GM18861 (cell line): ENCODE data around the gene PPBP.
"Not testable (repeated sequence)": the region's sequence is repeated elsewhere in the genome, so short reads cannot be mapped to it uniquely, and the experiment has no call there.

Experiments used
- ATAC-seq: cut with Tn5 transposase; IDR thresholded peaks from one replicate; pipeline ENCODE4 v1.9.1; 2021; ENCODE audit not compliant: unreplicated experiment

Gene PPBP

DNA sequence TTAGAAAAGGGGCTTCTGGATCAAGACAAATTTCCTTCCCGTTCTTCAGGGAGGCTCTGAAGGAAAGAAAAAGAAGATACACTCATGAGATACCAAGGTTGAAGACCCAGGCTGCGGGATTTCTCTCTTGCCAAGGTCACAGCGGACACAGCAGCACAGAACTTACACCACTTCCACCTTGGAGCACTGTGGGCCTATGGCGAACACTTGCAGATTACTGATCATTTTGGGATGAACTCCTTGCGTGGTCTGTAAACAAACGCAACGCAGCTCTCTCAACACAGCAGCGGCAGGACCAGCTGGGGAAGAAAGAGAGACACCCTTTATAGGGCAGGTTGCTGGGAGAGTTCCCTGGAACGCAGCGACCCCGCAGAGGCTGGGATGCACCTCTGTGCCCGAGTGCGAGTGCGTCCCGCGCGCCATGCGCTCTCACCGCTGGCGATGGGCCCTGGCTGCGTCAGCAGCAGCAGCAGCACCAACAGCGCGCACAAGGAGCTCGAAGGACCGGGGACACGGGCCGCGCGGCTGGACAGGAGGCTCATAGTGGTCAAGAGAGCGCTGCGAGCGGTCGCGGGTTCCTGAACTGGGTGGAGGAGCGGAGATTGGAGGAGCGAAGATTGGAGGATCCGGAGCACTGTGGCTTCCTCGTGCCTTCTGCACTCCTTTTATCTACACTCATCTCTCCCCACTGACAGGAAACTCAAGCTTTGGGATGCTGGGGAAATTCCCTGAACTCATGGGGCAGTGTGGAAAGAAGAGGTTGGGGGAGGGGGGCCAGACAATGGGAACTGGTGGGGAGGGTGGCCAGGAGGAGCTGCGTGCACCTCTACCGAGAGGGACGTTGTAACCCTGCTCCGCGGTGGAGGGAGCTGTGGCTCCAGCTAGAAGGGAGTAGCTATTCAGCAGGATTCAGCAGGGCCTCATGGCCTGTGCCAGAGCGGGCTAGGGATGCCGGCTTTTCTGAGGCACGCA lies 10.3 kb upstream of the PPBP start, which contains the start of gene CXCL5:
TSS of gene CXCL5 (minus strand) at position 638 of the 972 bp plus-strand sequence. CDS start at position 542, 96 bp downstream.
- ATAC-seq, result no peak

DNA sequence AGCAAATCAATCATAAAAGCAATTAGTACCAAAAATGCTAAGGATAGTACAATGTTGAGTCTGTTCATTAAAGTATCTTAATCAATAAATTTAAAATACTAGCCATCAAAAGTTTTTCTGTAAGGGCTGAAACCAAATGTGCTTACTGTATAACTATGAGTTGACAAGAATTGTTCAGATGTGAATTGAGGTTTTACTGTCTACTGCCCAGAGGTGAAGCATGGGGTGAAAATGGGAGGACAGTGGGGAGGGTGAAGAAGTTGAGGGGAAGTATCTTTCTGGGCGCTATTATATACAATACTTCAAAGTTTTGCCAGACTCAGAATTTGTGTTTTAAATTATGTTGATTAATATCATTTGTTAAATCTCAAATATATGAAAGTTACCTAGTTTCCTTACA lies 4.1 kb upstream of the PPBP start:
- no peak for ATAC-seq

DNA sequence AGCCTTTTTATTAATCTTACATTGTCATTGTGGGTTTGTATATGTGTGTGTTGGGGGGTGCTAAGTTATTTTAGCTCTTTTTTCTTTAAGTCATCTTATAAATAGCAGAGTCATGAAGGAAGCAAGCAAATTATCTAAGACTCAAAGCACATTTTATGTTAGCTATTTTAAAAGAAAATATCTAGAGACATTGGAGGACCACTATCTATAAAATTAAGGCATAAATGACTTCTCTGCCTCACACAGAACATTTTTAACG lies 3.7 kb upstream of the PPBP start:
- ATAC-seq, result no peak

- no peak for ATAC-seq
These were observed 3.2 kb upstream of the PPBP start for GRCh38 chr4:73990988-73991741.

- ATAC-seq, result no peak
These were observed 1.9 kb upstream of the PPBP start for GRCh38 chr4:73989928-73990327.

- ATAC-seq, result no peak
These were observed 1.0 kb upstream of the PPBP start for GRCh38 chr4:73989031-73989430.

DNA sequence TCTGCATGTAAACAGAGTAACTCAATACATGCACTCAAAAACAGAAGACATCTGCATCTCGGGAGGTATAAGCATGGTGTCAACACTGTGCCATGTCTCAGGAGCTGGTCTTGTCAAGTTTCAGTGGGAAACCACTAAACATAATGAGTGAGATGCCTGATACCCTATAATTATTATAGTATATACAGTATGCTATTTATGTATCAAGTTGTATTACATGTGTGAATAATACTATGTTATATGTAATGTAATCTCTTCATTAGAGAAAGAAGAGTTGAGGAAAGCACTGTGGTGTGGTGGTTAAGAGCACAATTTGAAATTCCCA lies 2.5 kb downstream of the PPBP start:
- no peak for ATAC-seq

GRCh38 chr4:73984736-73985527 lies 3.1 kb downstream of the PPBP start:
- no peak for ATAC-seq

GRCh38 chr4:73981175-73981574 lies 6.8 kb downstream of the PPBP start:
- ATAC-seq, result not testable (repeated sequence)

DNA sequence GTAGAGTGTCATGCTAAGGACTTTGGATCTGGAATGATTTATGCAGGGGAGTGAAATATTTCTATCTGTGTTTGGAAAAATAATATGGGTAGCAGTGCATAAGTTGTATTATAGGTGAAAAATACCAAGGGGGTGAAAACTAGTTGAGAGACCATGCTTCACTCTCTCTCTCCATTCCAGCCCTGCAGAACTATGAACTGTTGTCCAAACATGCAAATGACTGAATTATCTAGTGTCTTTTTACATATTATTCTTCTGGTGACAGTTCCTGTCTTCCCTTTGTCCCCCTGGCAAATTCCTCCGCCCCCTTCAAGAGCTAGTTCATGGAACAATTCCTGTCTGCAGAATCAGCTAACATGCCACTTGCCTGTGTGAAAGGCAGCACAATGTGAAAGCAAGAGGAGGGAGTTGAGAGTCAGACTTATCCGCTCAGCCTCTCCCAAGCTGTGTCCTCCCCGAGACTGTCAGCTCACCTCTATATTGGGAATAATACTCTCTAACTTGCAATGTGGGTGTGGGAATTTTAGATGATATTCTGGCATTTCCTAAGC lies 8.5 kb downstream of the PPBP start:
- ATAC-seq, result no peak

GRCh38 chr4:73978886-73979285 lies 9.1 kb downstream of the PPBP start:
- no peak for ATAC-seq

DNA sequence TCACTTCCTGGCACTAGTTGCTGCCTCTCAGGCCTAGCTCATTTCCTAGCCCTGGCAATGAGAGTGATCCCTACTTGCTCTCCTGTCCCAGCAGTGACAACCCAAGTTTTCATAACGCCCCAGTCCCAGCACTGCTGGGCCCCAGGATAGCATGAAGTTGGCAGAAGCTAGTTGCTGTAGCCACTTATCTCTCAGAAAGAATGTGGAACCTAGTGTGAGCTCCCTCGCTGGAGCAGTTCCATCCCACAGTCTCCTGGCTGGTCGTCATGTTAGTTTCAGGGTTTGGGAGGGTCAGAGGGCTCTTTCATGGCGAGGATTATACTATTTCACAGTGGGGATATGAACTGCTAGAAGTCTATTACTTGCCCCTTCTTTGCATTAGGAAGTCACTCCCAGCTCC lies 11.3 kb downstream of the PPBP start:
- ATAC-seq, result no peak

- ATAC-seq, result no peak
These were observed 11.8 kb downstream of the PPBP start for GRCh38 chr4:73976217-73976616.

DNA sequence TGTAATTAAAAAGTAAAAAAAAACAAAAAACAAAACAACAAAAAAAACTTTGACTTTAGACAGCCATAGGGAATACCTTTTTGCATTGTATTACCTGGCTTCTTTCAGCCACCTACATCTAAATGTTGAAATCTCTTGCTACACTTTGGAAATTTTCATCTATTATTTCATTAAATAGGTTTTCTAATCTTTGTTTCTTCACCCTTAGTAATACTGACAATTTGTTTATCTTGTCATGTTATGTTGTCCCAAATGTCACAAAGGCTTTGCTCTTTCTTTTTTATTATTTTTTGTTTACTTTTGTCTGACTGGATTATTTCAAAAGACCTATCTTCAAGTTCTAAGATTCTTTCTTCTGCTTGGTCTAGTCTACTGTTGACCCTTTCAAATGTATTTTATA lies 13.6 kb downstream of the PPBP start:
- ATAC-seq, result no peak

- no peak for ATAC-seq
These were observed 17.0 kb downstream of the PPBP start for GRCh38 chr4:73970945-73971344.

- ATAC-seq, result no peak
These were observed 18.0 kb downstream of the PPBP start for GRCh38 chr4:73970011-73970410.

- ATAC-seq, result no peak
These were observed 20.1 kb downstream of the PPBP start for GRCh38 chr4:73967866-73968265.

- no peak for ATAC-seq
These were observed 23.0 kb downstream of the PPBP start for GRCh38 chr4:73964862-73965611.

- ATAC-seq, result no peak
These were observed 25.3 kb downstream of the PPBP start for GRCh38 chr4:73962724-73963123.

DNA sequence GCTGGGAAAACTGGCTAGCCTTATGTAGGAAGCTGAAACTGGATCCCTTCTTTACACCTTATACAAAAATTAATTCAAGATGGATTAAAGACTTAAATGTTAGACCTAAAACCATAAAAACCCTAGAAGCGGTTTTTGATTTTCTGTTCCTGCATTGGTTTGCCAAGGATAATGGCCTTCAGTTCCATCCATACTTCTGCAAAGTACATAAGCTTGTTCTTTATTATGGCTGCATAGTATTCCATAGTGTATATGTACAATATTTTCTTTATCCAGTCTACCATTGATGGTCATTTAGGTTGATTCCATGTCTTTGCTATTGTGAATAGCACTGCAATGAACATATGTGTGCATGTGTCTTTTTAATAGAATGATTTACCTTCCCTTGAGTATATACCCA lies 28.9 kb downstream of the PPBP start:
- not testable (repeated sequence) for ATAC-seq

- ATAC-seq, result no peak
These were observed 35.6 kb downstream of the PPBP start for GRCh38 chr4:73952352-73952751.
